ENCODE results near the gene NCOA1. TPM values are rescaled to one million over a fixed set of nuclear protein-coding genes. Genes with fewer than 3 reads are reported as not detected.

Gene NCOA1
- polyA plus RNA-seq, 1 donor from 2014 or later: 23.0 TPM

- no peaks in the 10 kb centered on the region for H3K27me3 ChIP-seq (ENCODE audit: insufficient read depth, low read depth, low read length)
- H2AFZ ChIP-seq (ENCODE audit: low read depth, low read length): no peak overlapping the region
- peaks cover 4% of the 10 kb centered on the region for H3K9me3 ChIP-seq (ENCODE audit: low read length)
- H3K27ac ChIP-seq (ENCODE audit: low read length): peak overlapping the region; percentile 46
- peaks cover 74% of the 10 kb centered on the region for H3K79me2 ChIP-seq (replicated peaks; ENCODE audit: insufficient read depth, low read length)
- TF ChIP-seq SMC3 (conservative IDR thresholded peaks at IDR 0.05; ENCODE audit: poor library complexity) (no peak), CTCF (IDR thresholded peaks at IDR 0.05; ENCODE audit: poor library complexity, severe bottlenecking) (no peak), EZH2 (IDR thresholded peaks at IDR 0.05; ENCODE audit: borderline replicate concordance, insufficient read depth, low read length, poor library complexity, severe bottlenecking) (no peak), EP300 (conservative IDR thresholded peaks at IDR 0.05; ENCODE audit: poor library complexity, severe bottlenecking) (no peak), REST (IDR thresholded peaks at IDR 0.05; ENCODE audit: borderline replicate concordance) (no peak), MXI1 (conservative IDR thresholded peaks at IDR 0.05; ENCODE audit: poor library complexity, severe bottlenecking) (no peak)
- H3K4me3 ChIP-seq (ENCODE audit: low read length): peak overlapping the region; percentile 6
- no peaks in the 10 kb centered on the region for H4K20me1 ChIP-seq (ENCODE audit: insufficient read depth)
- no peaks in the 10 kb centered on the region for H3F3A ChIP-seq (ENCODE audit: insufficient read depth, low read length, poor library complexity, severe bottlenecking)
- H3K4me2 ChIP-seq (ENCODE audit: low read length): no peak overlapping the region
- no peaks in the 10 kb centered on the region for H3K9me2 ChIP-seq (ENCODE audit: insufficient read depth, low read length)
- H3K9ac ChIP-seq (ENCODE audit: low read length): no peak overlapping the region
- no peaks in the 10 kb centered on the region for H3K36me3 ChIP-seq (ENCODE audit: insufficient read depth, low read length)
These were observed 26.2 kb downstream of the NCOA1 start for GRCh38 chr2:24517247-24517646.

GRCh38 chr2:24520175-24520574 lies 29.1 kb downstream of the NCOA1 start:
- Histone ChIP-seq H3K4me2 (ENCODE audit: low read length) (no peak overlapping the region), H3K79me2 (replicated peaks; ENCODE audit: insufficient read depth, low read length) (peaks cover 62% of the 10 kb centered on the region)
- TF ChIP-seq POLR2AphosphoS5 (IDR thresholded peaks at IDR 0.05) (no peak), SMC3 (conservative IDR thresholded peaks at IDR 0.05; ENCODE audit: poor library complexity) (no peak), CTCF (IDR thresholded peaks at IDR 0.05; ENCODE audit: poor library complexity, severe bottlenecking) (no peak), EP300 (conservative IDR thresholded peaks at IDR 0.05; ENCODE audit: poor library complexity, severe bottlenecking) (no peak), EZH2 (IDR thresholded peaks at IDR 0.05; ENCODE audit: borderline replicate concordance, insufficient read depth, low read length, poor library complexity, severe bottlenecking) (no peak), MXI1 (conservative IDR thresholded peaks at IDR 0.05; ENCODE audit: poor library complexity, severe bottlenecking) (no peak), RAD21 (conservative IDR thresholded peaks at IDR 0.05) (no peak), REST (IDR thresholded peaks at IDR 0.05; ENCODE audit: borderline replicate concordance) (no peak), TAF1 (IDR thresholded peaks at IDR 0.05; ENCODE audit: low read depth) (no peak)

More at GRCh38 chr2:24520175-24520574, 29.1 kb downstream of the NCOA1 start:
- Histone ChIP-seq H3K27ac (ENCODE audit: low read length) (no peak overlapping the region), H3K27me3 (ENCODE audit: insufficient read depth, low read depth, low read length) (no peaks in the 10 kb centered on the region), H3K4me3 (ENCODE audit: low read length) (no peak overlapping the region), H3K9ac (ENCODE audit: low read length) (no peak overlapping the region), H3K36me3 (ENCODE audit: insufficient read depth, low read length) (no peaks in the 10 kb centered on the region), H3F3A (ENCODE audit: insufficient read depth, low read length, poor library complexity, severe bottlenecking) (no peaks in the 10 kb centered on the region), H3K9me3 (ENCODE audit: low read length) (peaks cover 4% of the 10 kb centered on the region), H3K9me2 (ENCODE audit: insufficient read depth, low read length) (no peaks in the 10 kb centered on the region), H2AFZ (ENCODE audit: low read depth, low read length) (no peak overlapping the region), H4K20me1 (ENCODE audit: insufficient read depth) (no peaks in the 10 kb centered on the region)
